IMR-90 (cell line): Measurements from ENCODE around the gene TAS2R40. TPM values are rescaled to one million over a fixed set of nuclear protein-coding genes. Genes with fewer than 3 reads are reported as not detected.

Experiments used
- ATAC-seq: fragments of 200-7000 bp; cut with Tn5 transposase; 2 replicates; pipeline ENCODE4 v1.9.1; 2020; ENCODE audit warnings: low read depth, mild to moderate bottlenecking, moderate library complexity
- BruUV-seq: library from RNA; stranded (reverse); fragments of 400-500 nt; replicated peaks from 2 replicates; lab custom pipeline; 2021; lab: Mats Ljungman, UMichigan
- CTCF ChIA-PET: fragments of 300-600 bp; formaldehyde crosslinking; extraction: SDS; loops from one replicate; lab custom pipeline; 2021; ENCODE audit warnings: antibody characterized with exemption; lab: Yijun Ruan, JAX
- POLR2A ChIA-PET: fragments of 300-600 bp; sonication (Branson Sonifier 250); formaldehyde crosslinking; loops from one replicate; lab custom pipeline; 2022; ENCODE audit warnings: antibody characterized with exemption; ENCODE audit not compliant: unreplicated experiment; lab: Charles Lee
- DNase-seq: peaks from one replicate; pipeline ENCODE4 v3.0.0; 2013
- H2AFZ ChIP-seq: replicated peaks from 2 replicates; pipeline ENCODE3; 2013; ENCODE audit warnings: low read length, mild to moderate bottlenecking; ENCODE audit not compliant: poor library complexity
- H2AK5ac ChIP-seq: 2 replicates; pipeline ENCODE4 v1.6.1; 2013; ENCODE audit warnings: low read depth, low read length, inconsistent platforms
- H2AK9ac ChIP-seq: replicated peaks from 2 replicates; pipeline ENCODE3; 2013; ENCODE audit warnings: mild to moderate bottlenecking, low read depth, low read length, moderate library complexity; ENCODE audit not compliant: poor library complexity
- H2BK120ac ChIP-seq: 2 replicates; pipeline ENCODE4 v1.6.1; 2013; ENCODE audit warnings: low read depth, low read length, inconsistent platforms
- H2BK15ac ChIP-seq: 3 replicates; pipeline ENCODE4 v1.6.1; 2013; ENCODE audit warnings: low read depth, low read length, inconsistent platforms
- H2BK20ac ChIP-seq: 2 replicates; pipeline ENCODE4 v1.6.1; 2013; ENCODE audit warnings: low read depth, mild to moderate bottlenecking, inconsistent platforms, low read length, moderate library complexity
- H2BK5ac ChIP-seq: 2 replicates; pipeline ENCODE4 v1.6.1; 2013; ENCODE audit warnings: mild to moderate bottlenecking, low read depth, low read length, inconsistent platforms; ENCODE audit not compliant: poor library complexity, severe bottlenecking
- H3K14ac ChIP-seq: replicated peaks from 2 replicates; pipeline ENCODE4 v1.6.1; 2013; ENCODE audit warnings: low read depth, low read length, inconsistent platforms
- H3K18ac ChIP-seq: 2 replicates; pipeline ENCODE4 v1.6.1; 2013; ENCODE audit warnings: low read depth, low read length, control low read depth
- H3K23ac ChIP-seq: 2 replicates; pipeline ENCODE4 v1.6.1; 2013; ENCODE audit warnings: low read depth, low read length, inconsistent platforms
- H3K27ac ChIP-seq: 2 replicates; pipeline ENCODE4 v1.5.1; 2013; ENCODE audit warnings: mild to moderate bottlenecking, control low read depth, low read length; ENCODE audit not compliant: insufficient read depth
- H3K27me3 ChIP-seq: 2 replicates; pipeline ENCODE4 v1.6.1; 2013; ENCODE audit warnings: low read length; ENCODE audit not compliant: control insufficient read depth, insufficient read depth
- H3K36me3 ChIP-seq: 2 replicates; pipeline ENCODE4 v1.6.1; 2013; ENCODE audit warnings: low read length, mixed read lengths; ENCODE audit not compliant: control insufficient read depth, insufficient read depth
- H3K4ac ChIP-seq: 2 replicates; pipeline ENCODE4 v1.6.1; 2013; ENCODE audit warnings: low read depth, low read length, inconsistent platforms
- H3K4me1 ChIP-seq: 2 replicates; pipeline ENCODE4 v1.6.1; 2013; ENCODE audit warnings: low read length, mixed read lengths; ENCODE audit not compliant: control insufficient read depth, insufficient read depth
- H3K4me2 ChIP-seq: 2 replicates; pipeline ENCODE4 v1.6.1; 2013; ENCODE audit warnings: low read depth, mild to moderate bottlenecking, control low read depth, low read length, moderate library complexity
- H3K4me3 ChIP-seq: 2 replicates; pipeline ENCODE4 v1.5.1; 2013; ENCODE audit warnings: low read depth, mild to moderate bottlenecking, control low read depth, low read length, moderate library complexity; ENCODE audit not compliant: insufficient read depth
- H3K56ac ChIP-seq: 2 replicates; pipeline ENCODE4 v1.6.1; 2013; ENCODE audit warnings: low read length, inconsistent platforms; ENCODE audit not compliant: insufficient read depth; ENCODE audit errors: extremely low read depth
- H3K79me1 ChIP-seq, 2 experiments: 2 replicates each; pipeline ENCODE4 v1.6.1; 2013; ENCODE audit warnings: low read length in 2 of 2, inconsistent platforms in 1 of 2, low read depth in 1 of 2
- H3K9ac ChIP-seq: 2 replicates; pipeline ENCODE4 v1.6.1; 2013; ENCODE audit warnings: low read depth, low read length, control low read depth
- H3K9me1 ChIP-seq: 2 replicates; pipeline ENCODE4 v1.6.1; 2013; ENCODE audit warnings: low read length, inconsistent platforms; ENCODE audit not compliant: insufficient read depth
- H3K9me3 ChIP-seq: 2 replicates; pipeline ENCODE4 v1.6.1; 2013; ENCODE audit warnings: low read length; ENCODE audit not compliant: control insufficient read depth, insufficient read depth
- H4K20me1 ChIP-seq: 2 replicates; pipeline ENCODE4 v1.6.1; 2013; ENCODE audit warnings: low read length, inconsistent platforms; ENCODE audit not compliant: insufficient read depth
- H4K5ac ChIP-seq: 2 replicates; pipeline ENCODE4 v1.6.1; 2013; ENCODE audit warnings: mild to moderate bottlenecking, low read depth, low read length, control low read depth
- H4K8ac ChIP-seq, 2 experiments: 2 replicates each; pipeline ENCODE4 v1.6.1; 2013; ENCODE audit warnings: low read depth in 2 of 2, low read length in 2 of 2, control low read depth in 1 of 2, inconsistent platforms in 1 of 2
- H4K91ac ChIP-seq: 2 replicates; pipeline ENCODE4 v1.6.1; 2013; ENCODE audit warnings: low read depth, low read length, inconsistent platforms; ENCODE audit not compliant: insufficient read depth
- BHLHE40 ChIP-seq: fragments of 150-350 bp; IDR thresholded peaks from 2 replicates; pipeline ENCODE4 v1.6.1; 2016; ENCODE audit warnings: mild to moderate bottlenecking, low read depth, low read length
- CEBPB ChIP-seq: IDR thresholded peaks from 2 replicates; pipeline ENCODE4 v1.6.1; 2012; ENCODE audit warnings: low read depth, low read length, improper control_type of control experiment
- CHD1 ChIP-seq: IDR thresholded peaks from 2 replicates; pipeline ENCODE4 v1.6.1; 2012; ENCODE audit warnings: low read depth, low read length, improper control_type of control experiment
- FOS ChIP-seq: fragments of 150-350 bp; IDR thresholded peaks from 2 replicates; pipeline ENCODE4 v1.6.1; 2016; ENCODE audit warnings: low read depth, low read length
- MAFK ChIP-seq: IDR thresholded peaks from 2 replicates; pipeline ENCODE4 v1.6.1; 2012; ENCODE audit warnings: low read depth, low read length, improper control_type of control experiment
- MAZ ChIP-seq: IDR thresholded peaks from 2 replicates; pipeline ENCODE4 v1.6.1; 2012; ENCODE audit warnings: low read depth, mild to moderate bottlenecking, low read length, improper control_type of control experiment, moderate library complexity, borderline replicate concordance
- MXI1 ChIP-seq: IDR thresholded peaks from 2 replicates; pipeline ENCODE4 v1.6.1; 2012; ENCODE audit warnings: low read depth, mild to moderate bottlenecking, low read length, moderate library complexity, borderline replicate concordance
- NFE2L2 ChIP-seq: fragments of 150-350 bp; IDR thresholded peaks from 2 replicates; pipeline ENCODE4 v1.6.1; 2016; ENCODE audit warnings: low read depth, mild to moderate bottlenecking, low read length
- POLR2A ChIP-seq: IDR thresholded peaks from 2 replicates; pipeline ENCODE4 v1.6.1; 2012; ENCODE audit warnings: mild to moderate bottlenecking, low read depth, low read length
- RAD21 ChIP-seq: IDR thresholded peaks from 2 replicates; pipeline ENCODE4 v1.6.1; 2012; ENCODE audit warnings: low read length, improper control_type of control experiment
- RCOR1 ChIP-seq: IDR thresholded peaks from 2 replicates; pipeline ENCODE4 v1.6.1; 2012; ENCODE audit warnings: mild to moderate bottlenecking, low read length, improper control_type of control experiment; ENCODE audit not compliant: insufficient replicate concordance
- RFX5 ChIP-seq: IDR thresholded peaks from 2 replicates; pipeline ENCODE4 v1.8.0; 2012; ENCODE audit warnings: low read depth, mild to moderate bottlenecking, low read length, moderate library complexity
- SMC3 ChIP-seq: fragments of 150-350 bp; IDR thresholded peaks from 2 replicates; pipeline ENCODE4 v1.6.1; 2016; ENCODE audit warnings: low read depth, mild to moderate bottlenecking, antibody characterized with exemption, low read length, moderate library complexity
- WGBS, 2 experiments: methylation state at CpG; one replicate each; pipeline versions ENCODE4 v1.1.5 to v1.1.7; 2013; ENCODE audit warnings: missing lambda C conversion rate in 2 of 2; ENCODE audit not compliant: insufficient read length in 1 of 2; ENCODE audit errors: extremely low coverage in 2 of 2; 5-methylcytosine and 5-hydroxymethylcytosine counted together
- dilution Hi-C: fragments of 300-500 bp; cut with HindIII; formaldehyde crosslinking; loops from one replicate; pipeline ENCODE4 v1.14.3; 2018; ENCODE audit warnings: low sequenced_read_pairs; ENCODE audit not compliant: unreplicated experiment
- in situ Hi-C: fragments of 300-500 bp; cut with MboI; formaldehyde crosslinking; loops from 3 replicates; pipeline ENCODE4 v1.14.3; 2019; ENCODE audit warnings: low sequenced_read_pairs, inconsistent platforms, mixed read lengths
- intact Hi-C: fragments of 100-400 bp; cut with micrococcal nuclease; formaldehyde crosslinking; loops from 2 replicates; pipeline ENCODE4 v1.10.0; 2022
- polyA plus RNA-seq, 3 experiments: library from polyadenylated mRNA; depleted of rRNA; stranded (reverse); fragments of >200 nt; gene quantifications; 2 replicates each; pipeline ENCODE4 v1.2.3, GENCODE V29; 2012; ENCODE audit warnings: low replicate concordance in 1 of 3
- total RNA-seq: library from RNA; depleted of rRNA; stranded (reverse); fragments of >200 nt; gene quantifications from 2 replicates; pipeline ENCODE4 v1.2.3, GENCODE V29; 2012
- TF ChIP-seq, protein P1 (sequence below): fragments of 150-350 bp; IDR thresholded peaks from 2 replicates; pipeline ENCODE4 v1.6.1; 2017; ENCODE audit warnings: mild to moderate bottlenecking, antibody characterized with exemption, low read length, low read depth
- TF ChIP-seq, protein P2 (sequence below): fragments of 150-350 bp; IDR thresholded peaks from 2 replicates; pipeline ENCODE4 v1.6.1; 2016; ENCODE audit warnings: low read depth, mild to moderate bottlenecking, low read length, moderate library complexity, borderline replicate concordance
- TF ChIP-seq, protein P3 (sequence below): conservative IDR thresholded peaks from 2 replicates; pipeline ENCODE4 v1.5.1; 2012; ENCODE audit warnings: mild to moderate bottlenecking, low read depth, low read length, improper control_type of control experiment

The TAS2R40 gene
- total and polyA plus RNA-seq, 2 of the 4 experiments (the other 2 are of a cell fraction) = not detected

DNA sequence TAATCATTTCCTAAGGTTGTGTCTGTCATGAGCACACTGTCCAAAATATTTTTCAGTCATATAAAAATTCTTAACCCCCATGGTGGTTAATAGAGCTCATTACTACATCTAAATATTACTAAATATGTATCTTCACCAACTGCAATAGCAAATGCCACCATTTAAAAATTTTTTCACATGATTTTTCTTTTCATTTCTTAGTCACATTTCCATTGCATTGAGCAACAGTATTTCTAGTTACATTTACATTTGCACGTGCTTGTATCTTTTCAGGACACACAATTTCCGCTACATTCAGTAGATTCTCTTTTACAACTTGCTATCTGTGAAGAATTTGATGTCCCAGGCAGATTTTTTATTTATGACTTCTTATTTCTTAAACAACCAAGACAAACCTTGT is 5.2 kb upstream of the TAS2R40 start:
- H3K56ac ChIP-seq = no peak overlapping the region
- H3K9me1 ChIP-seq = no peaks in the 10 kb centered on the region
- no peak overlapping the region for H3K14ac ChIP-seq
- intact Hi-C loops (no loop called here), in situ Hi-C loops (loop anchor here (5.0 to 25.0 kb wide), 4 partner anchors 204 to 879 kb away; partner anchors contain the start of gene EPHB6), dilution Hi-C loops (no loop called here)
- no peak overlapping the region for H2AK9ac ChIP-seq
- ATAC-seq (no peak), DNase-seq (no peak)
- no peak overlapping the region for H3K4ac ChIP-seq
- no peak overlapping the region for H4K8ac ChIP-seq
- no TSS peak for BruUV-seq
- no peak for TF ChIP-seq MAZ
- no peak for TF ChIP-seq FOS
- TF ChIP-seq RFX5 = no peak
- TF ChIP-seq, protein P1, sequence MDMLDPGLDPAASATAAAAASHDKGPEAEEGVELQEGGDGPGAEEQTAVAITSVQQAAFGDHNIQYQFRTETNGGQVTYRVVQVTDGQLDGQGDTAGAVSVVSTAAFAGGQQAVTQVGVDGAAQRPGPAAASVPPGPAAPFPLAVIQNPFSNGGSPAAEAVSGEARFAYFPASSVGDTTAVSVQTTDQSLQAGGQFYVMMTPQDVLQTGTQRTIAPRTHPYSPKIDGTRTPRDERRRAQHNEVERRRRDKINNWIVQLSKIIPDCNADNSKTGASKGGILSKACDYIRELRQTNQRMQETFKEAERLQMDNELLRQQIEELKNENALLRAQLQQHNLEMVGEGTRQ = no peak
- no peak for TF ChIP-seq CHD1
- TF ChIP-seq MXI1 = no peak
- TF ChIP-seq SMC3 = no peak
- TF ChIP-seq RCOR1 = no peak
- TF ChIP-seq, protein P2, sequence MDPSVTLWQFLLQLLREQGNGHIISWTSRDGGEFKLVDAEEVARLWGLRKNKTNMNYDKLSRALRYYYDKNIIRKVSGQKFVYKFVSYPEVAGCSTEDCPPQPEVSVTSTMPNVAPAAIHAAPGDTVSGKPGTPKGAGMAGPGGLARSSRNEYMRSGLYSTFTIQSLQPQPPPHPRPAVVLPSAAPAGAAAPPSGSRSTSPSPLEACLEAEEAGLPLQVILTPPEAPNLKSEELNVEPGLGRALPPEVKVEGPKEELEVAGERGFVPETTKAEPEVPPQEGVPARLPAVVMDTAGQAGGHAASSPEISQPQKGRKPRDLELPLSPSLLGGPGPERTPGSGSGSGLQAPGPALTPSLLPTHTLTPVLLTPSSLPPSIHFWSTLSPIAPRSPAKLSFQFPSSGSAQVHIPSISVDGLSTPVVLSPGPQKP = no peak
- no peak for TF ChIP-seq NFE2L2
- no peak for TF ChIP-seq POLR2A
- no peak for TF ChIP-seq RAD21
- no peak for TF ChIP-seq BHLHE40
- no peak for TF ChIP-seq MAFK
- TF ChIP-seq CEBPB = no peak
- TF ChIP-seq, protein P3, sequence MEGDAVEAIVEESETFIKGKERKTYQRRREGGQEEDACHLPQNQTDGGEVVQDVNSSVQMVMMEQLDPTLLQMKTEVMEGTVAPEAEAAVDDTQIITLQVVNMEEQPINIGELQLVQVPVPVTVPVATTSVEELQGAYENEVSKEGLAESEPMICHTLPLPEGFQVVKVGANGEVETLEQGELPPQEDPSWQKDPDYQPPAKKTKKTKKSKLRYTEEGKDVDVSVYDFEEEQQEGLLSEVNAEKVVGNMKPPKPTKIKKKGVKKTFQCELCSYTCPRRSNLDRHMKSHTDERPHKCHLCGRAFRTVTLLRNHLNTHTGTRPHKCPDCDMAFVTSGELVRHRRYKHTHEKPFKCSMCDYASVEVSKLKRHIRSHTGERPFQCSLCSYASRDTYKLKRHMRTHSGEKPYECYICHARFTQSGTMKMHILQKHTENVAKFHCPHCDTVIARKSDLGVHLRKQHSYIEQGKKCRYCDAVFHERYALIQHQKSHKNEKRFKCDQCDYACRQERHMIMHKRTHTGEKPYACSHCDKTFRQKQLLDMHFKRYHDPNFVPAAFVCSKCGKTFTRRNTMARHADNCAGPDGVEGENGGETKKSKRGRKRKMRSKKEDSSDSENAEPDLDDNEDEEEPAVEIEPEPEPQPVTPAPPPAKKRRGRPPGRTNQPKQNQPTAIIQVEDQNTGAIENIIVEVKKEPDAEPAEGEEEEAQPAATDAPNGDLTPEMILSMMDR = no peak
- 53% methylated on average over 2 of the region's 2 CpGs; no CpG with 5 or more reads in 1 of the 2 experiments for WGBS, 2 experiments
- H3K27ac ChIP-seq = no peak overlapping the region
- ChIA-PET CTCF (interaction anchor here (0.9 to 6.3 kb wide), 2 partner anchors 88 to 207 kb away, joined by 3 to 69 read pairs; no protein-coding TSS in a partner anchor), POLR2A (no interaction called here)
- no peak overlapping the region for H2AK5ac ChIP-seq
- peaks cover 7% of the 10 kb centered on the region for H3K27me3 ChIP-seq
- no peak overlapping the region for H3K4me2 ChIP-seq
- H3K36me3 ChIP-seq = no peaks in the 10 kb centered on the region
- H3K4me1 ChIP-seq = no peaks in the 10 kb centered on the region
- H3K4me3 ChIP-seq = no peak overlapping the region
- no peak overlapping the region for H2BK15ac ChIP-seq
- no peak overlapping the region for H2BK20ac ChIP-seq
- H3K79me1 ChIP-seq = no peaks in the 10 kb centered on the region
- no peaks in the 10 kb centered on the region for H4K20me1 ChIP-seq
- no peak overlapping the region for H4K91ac ChIP-seq
- no peak overlapping the region for H4K5ac ChIP-seq
- no peak overlapping the region for H2BK5ac ChIP-seq
- no peak overlapping the region for H2BK120ac ChIP-seq
- H3K9ac ChIP-seq = no peak overlapping the region
- H3K18ac ChIP-seq = no peak overlapping the region
- H3K23ac ChIP-seq = no peak overlapping the region
- no peak overlapping the region for H2AFZ ChIP-seq
- no peaks in the 10 kb centered on the region for H3K9me3 ChIP-seq
